Peyer's patch (tissue), 4 donors: Measurements from ENCODE around the gene PEX16. TPM values are rescaled to one million over a fixed set of nuclear protein-coding genes. Genes with fewer than 3 reads are reported as not detected.

Source experiments
- DNase-seq, 3 donors: peaks; one replicate each; pipeline ENCODE4 v3.0.0-alpha.2; 2017 to 2019
- H3K27ac ChIP-seq, 4 donors: fragments of 200-600 bp; sonication (generic); one replicate each; pipeline ENCODE4 v1.5.1; 2016 to 2019
- H3K27me3 ChIP-seq, 2 donors: fragments of 200-600 bp; sonication (generic); one replicate each; pipeline ENCODE4 v1.5.1; 2019
- H3K36me3 ChIP-seq, 3 donors: fragments of 200-600 bp; sonication (generic); one replicate each; pipeline ENCODE4 v1.5.1; 2016 to 2019
- H3K4me1 ChIP-seq, 4 donors: fragments of 200-600 bp; sonication (generic); one replicate each; pipeline ENCODE4 v1.5.1; 2016 to 2019
- H3K4me3 ChIP-seq, 4 donors: fragments of 200-600 bp; sonication (generic); 1 replicate in 3 of 4; 2 replicates in 1 of 4; pipeline ENCODE4 v1.5.1; 2016 to 2019; ENCODE audit warnings: mild to moderate bottlenecking in 1 of 4
- H3K9me3 ChIP-seq, 4 donors: fragments of 200-600 bp; sonication (generic); one replicate each; pipeline ENCODE4 v1.5.1; 2016 to 2019; ENCODE audit warnings: mild to moderate bottlenecking in 1 of 4
- CTCF ChIP-seq, 6 experiments: fragments of 450-650 bp in 4 of 6; fragments of 200-600 bp in 2 of 6; sonication (generic) in 1 of 6; IDR thresholded peaks; one replicate each; pipeline ENCODE4 v1.5.1; 2017 to 2019; ENCODE audit warnings: antibody characterized with exemption in 6 of 6, mild to moderate bottlenecking in 3 of 6, moderate library complexity in 1 of 6
- POLR2A ChIP-seq, 2 donors: fragments of 450-650 bp; IDR thresholded peaks; one replicate each; pipeline ENCODE4 v1.5.1; 2017; ENCODE audit warnings: antibody characterized with exemption in 2 of 2, mild to moderate bottlenecking in 2 of 2, moderate library complexity in 2 of 2
- total RNA-seq, 4 donors: library from RNA; depleted of rRNA; stranded (reverse); fragments of >200 nt; gene quantifications; one replicate each; pipeline ENCODE4 v1.1.0, GENCODE V29; 2016

PEX16 gene
- total RNA-seq, 4 donors from 2014 or later: 46.2 to 66.8 (median 63.0) TPM

GRCh38 chr11:45949992-45950407, 32.3 kb upstream of the PEX16 start:
- DNase-seq: no peak
- H3K36me3 ChIP-seq: peaks cover 0 to 75% (median 0%) of the 10 kb centered on the region in 3 donors
- TF ChIP-seq POLR2A (IDR thresholded peaks at IDR 0.05): no peak
- no peak for TF ChIP-seq CTCF (IDR thresholded peaks at IDR 0.05)
- H3K9me3 ChIP-seq: no peaks in the 10 kb centered on the region
- no peaks in the 10 kb centered on the region for H3K4me1 ChIP-seq
- no peaks in the 10 kb centered on the region for H3K27me3 ChIP-seq
- H3K27ac ChIP-seq: no peak overlapping the region
- H3K4me3 ChIP-seq: no peak overlapping the region

GRCh38 chr11:45948356-45948755, 30.7 kb upstream of the PEX16 start:
- no peaks in the 10 kb centered on the region for H3K4me1 ChIP-seq
- no peak overlapping the region for H3K4me3 ChIP-seq
- H3K27ac ChIP-seq: no peak overlapping the region
- no peak for TF ChIP-seq CTCF (IDR thresholded peaks at IDR 0.05)
- TF ChIP-seq POLR2A (IDR thresholded peaks at IDR 0.05): no peak
- H3K27me3 ChIP-seq: no peaks in the 10 kb centered on the region
- H3K36me3 ChIP-seq: peaks cover 0 to 77% (median 0%) of the 10 kb centered on the region in 3 donors
- no peaks in the 10 kb centered on the region for H3K9me3 ChIP-seq
- no peak for DNase-seq

GRCh38 chr11:45947885-45948284, 30.2 kb upstream of the PEX16 start:
- no peak for TF ChIP-seq POLR2A (IDR thresholded peaks at IDR 0.05)
- DNase-seq: no peak
- no peaks in the 10 kb centered on the region for H3K27me3 ChIP-seq
- no peak overlapping the region for H3K27ac ChIP-seq
- H3K36me3 ChIP-seq: peaks cover 0 to 72% (median 0%) of the 10 kb centered on the region in 3 donors
- no peaks in the 10 kb centered on the region for H3K4me1 ChIP-seq
- H3K9me3 ChIP-seq: no peaks in the 10 kb centered on the region
- H3K4me3 ChIP-seq: no peak overlapping the region

GRCh38 chr11:45945397-45945999, 27.8 kb upstream of the PEX16 start:
- DNase-seq: no peak
- H3K27me3 ChIP-seq: no peaks in the 10 kb centered on the region
- H3K27ac ChIP-seq: no peak overlapping the region
- H3K9me3 ChIP-seq: no peaks in the 10 kb centered on the region
- H3K4me1 ChIP-seq: no peaks in the 10 kb centered on the region
- no peak overlapping the region for H3K4me3 ChIP-seq
- TF ChIP-seq CTCF (IDR thresholded peaks at IDR 0.05) (no peak), POLR2A (IDR thresholded peaks at IDR 0.05) (no peak)
- peaks cover 0 to 61% (median 0%) of the 10 kb centered on the region in 3 donors for H3K36me3 ChIP-seq

GRCh38 chr11:45942381-45942780, 24.7 kb upstream of the PEX16 start:
- H3K27me3 ChIP-seq: no peaks in the 10 kb centered on the region
- H3K27ac ChIP-seq: no peak overlapping the region
- no peaks in the 10 kb centered on the region for H3K9me3 ChIP-seq
- H3K36me3 ChIP-seq: peaks cover 0 to 45% (median 0%) of the 10 kb centered on the region in 3 donors
- TF ChIP-seq POLR2A (IDR thresholded peaks at IDR 0.05): no peak
- DNase-seq: no peak
- H3K4me3 ChIP-seq: no peak overlapping the region
- H3K4me1 ChIP-seq: no peaks in the 10 kb centered on the region

GRCh38 chr11:45941285-45941684, 23.6 kb upstream of the PEX16 start:
- TF ChIP-seq POLR2A (IDR thresholded peaks at IDR 0.05) (no peak), CTCF (IDR thresholded peaks at IDR 0.05) (no peak)
- no peak for DNase-seq
- no peaks in the 10 kb centered on the region for H3K4me1 ChIP-seq
- no peaks in the 10 kb centered on the region for H3K9me3 ChIP-seq
- no peak overlapping the region for H3K4me3 ChIP-seq
- no peak overlapping the region for H3K27ac ChIP-seq
- peaks cover 0 to 43% (median 0%) of the 10 kb centered on the region in 3 donors for H3K36me3 ChIP-seq
- H3K27me3 ChIP-seq: no peaks in the 10 kb centered on the region

- H3K4me3 ChIP-seq: no peak overlapping the region
- H3K27ac ChIP-seq: no peak overlapping the region
- TF ChIP-seq CTCF (IDR thresholded peaks at IDR 0.05) (no peak), POLR2A (IDR thresholded peaks at IDR 0.05) (no peak)
- no peaks in the 10 kb centered on the region for H3K27me3 ChIP-seq
- no peak for DNase-seq
- H3K36me3 ChIP-seq: peaks cover 0 to 42% (median 0%) of the 10 kb centered on the region in 3 donors
- no peaks in the 10 kb centered on the region for H3K9me3 ChIP-seq
- no peaks in the 10 kb centered on the region for H3K4me1 ChIP-seq
Measured at GRCh38 chr11:45939836-45940235, 22.2 kb upstream of the PEX16 start.
